AG09309 (cell line): ENCODE measurements around the gene ACTRT2.

Source experiments
- DNase-seq: peaks from one replicate; pipeline ENCODE4 v3.0.0-alpha.2; 2010; ENCODE audit warnings: low read depth
- H3K4me3 ChIP-seq: 2 replicates; pipeline ENCODE4 v1.5.1; 2011; ENCODE audit warnings: mild to moderate bottlenecking, low read depth, low read length, moderate library complexity; ENCODE audit not compliant: control insufficient read depth
- TF ChIP-seq, protein P1 (sequence below): IDR thresholded peaks from 2 replicates; pipeline ENCODE4 v1.5.1; 2011; ENCODE audit warnings: mild to moderate bottlenecking, low read depth, low read length, inconsistent platforms; ENCODE audit not compliant: insufficient read depth, control insufficient read depth; ENCODE audit errors: missing control alignments

ACTRT2 gene

DNA sequence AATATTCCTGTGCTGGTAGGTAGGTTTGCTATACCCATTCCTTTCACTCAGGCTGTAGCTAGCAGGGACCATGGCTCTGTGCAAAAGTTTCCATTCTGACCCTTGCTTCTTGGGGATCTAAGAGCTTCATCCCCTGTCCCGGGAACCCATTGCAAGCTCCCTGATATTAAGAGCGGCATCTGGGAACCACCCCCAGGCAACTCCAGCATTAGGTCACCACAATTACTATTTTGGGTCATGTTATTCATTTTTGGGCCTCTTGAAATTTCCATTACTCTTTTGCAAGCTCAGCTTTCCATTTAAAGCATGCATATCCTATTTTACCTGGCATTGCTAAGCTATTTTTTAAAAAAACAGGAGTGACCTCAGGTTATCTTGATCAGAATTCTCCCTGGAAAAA, 22.1 kb upstream of the ACTRT2 start:
- TF ChIP-seq, protein P1, sequence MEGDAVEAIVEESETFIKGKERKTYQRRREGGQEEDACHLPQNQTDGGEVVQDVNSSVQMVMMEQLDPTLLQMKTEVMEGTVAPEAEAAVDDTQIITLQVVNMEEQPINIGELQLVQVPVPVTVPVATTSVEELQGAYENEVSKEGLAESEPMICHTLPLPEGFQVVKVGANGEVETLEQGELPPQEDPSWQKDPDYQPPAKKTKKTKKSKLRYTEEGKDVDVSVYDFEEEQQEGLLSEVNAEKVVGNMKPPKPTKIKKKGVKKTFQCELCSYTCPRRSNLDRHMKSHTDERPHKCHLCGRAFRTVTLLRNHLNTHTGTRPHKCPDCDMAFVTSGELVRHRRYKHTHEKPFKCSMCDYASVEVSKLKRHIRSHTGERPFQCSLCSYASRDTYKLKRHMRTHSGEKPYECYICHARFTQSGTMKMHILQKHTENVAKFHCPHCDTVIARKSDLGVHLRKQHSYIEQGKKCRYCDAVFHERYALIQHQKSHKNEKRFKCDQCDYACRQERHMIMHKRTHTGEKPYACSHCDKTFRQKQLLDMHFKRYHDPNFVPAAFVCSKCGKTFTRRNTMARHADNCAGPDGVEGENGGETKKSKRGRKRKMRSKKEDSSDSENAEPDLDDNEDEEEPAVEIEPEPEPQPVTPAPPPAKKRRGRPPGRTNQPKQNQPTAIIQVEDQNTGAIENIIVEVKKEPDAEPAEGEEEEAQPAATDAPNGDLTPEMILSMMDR, result no peak
- DNase-seq, result no peak
- no peak overlapping the region for H3K4me3 ChIP-seq

DNA sequence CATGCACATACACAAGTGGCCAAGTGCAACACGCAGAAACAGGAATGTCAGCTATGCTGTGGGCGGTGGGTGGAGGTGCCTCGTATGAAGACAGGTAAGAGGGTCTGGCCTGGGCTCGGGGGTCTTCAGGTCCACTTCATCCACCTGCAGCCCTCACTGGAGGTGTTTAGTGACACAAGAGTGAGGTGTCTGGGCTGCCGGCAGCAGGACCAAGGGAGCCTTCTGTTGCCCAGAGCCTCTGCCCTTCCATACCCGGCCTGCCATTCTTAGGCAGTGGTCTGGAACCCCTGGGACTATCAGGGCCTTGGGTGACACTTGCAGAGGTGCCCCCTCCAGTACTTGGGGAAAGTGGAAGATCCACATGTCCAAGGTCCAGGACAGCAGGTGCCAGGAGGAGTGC, 21.7 kb upstream of the ACTRT2 start:
- TF ChIP-seq, protein P1, result no peak
- no peak for DNase-seq
- H3K4me3 ChIP-seq, result no peak overlapping the region

DNA sequence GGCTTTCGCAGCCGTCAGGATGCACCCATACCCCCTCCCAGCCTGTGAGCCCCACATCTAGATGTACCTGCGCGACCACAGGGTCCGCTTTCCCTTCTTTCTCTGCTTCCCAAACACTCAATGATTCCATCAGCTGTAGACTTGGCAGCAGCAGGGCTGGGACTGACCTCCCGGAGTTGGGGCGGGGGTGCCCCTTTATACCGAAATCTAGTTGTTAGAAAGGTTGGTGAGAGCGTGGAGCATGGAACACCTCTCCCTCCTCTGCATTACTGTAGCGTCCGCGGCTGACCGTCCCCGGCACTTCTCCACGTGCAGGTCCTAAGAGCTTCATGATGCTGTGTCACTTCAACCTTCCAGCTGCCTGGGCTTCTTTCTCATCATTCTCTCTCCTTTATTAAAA, 21.1 kb upstream of the ACTRT2 start:
- TF ChIP-seq, protein P1, result no peak
- DNase-seq, result no peak
- no peak overlapping the region for H3K4me3 ChIP-seq

DNA sequence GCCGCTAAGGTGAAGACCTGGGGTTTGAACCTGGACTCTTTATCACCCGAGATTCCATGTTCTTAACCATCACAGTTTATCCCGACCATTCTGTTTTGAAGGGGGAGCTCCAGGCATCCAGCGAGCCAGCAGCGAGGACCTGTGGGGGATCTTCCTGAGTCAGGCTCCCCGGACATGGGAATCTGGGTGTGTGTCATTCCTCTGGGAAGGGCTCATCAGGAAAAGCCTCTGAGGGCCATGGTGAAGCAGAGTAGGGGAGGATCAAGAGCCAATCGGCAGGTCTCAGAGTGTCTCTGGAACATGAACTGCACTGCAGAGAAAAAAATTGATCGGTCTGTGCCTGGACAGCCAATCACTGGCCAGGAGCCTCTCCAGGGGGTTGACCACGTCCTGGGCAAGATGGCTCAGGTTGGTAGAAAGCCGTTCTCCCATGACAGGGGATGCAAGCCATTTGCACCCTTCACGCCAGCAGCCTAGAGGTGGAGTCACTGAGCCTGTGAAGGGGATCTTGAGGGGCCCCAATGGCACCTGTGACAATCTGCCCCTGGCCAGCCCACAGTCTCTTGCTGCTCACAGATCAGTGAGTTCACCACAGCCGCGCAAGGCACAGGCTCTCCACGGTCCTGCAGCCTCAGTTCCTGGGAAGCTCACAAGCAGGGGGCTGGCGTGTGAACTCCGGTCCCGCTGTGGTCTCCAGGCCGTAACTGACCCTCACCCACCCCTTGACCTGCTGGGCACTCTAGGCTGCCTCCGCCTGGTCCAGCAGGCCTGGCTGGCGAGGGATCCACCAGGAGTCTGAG, 20.4 kb upstream of the ACTRT2 start:
- TF ChIP-seq, protein P1, result no peak
- no peak overlapping the region for H3K4me3 ChIP-seq
- DNase-seq, result no peak

DNA sequence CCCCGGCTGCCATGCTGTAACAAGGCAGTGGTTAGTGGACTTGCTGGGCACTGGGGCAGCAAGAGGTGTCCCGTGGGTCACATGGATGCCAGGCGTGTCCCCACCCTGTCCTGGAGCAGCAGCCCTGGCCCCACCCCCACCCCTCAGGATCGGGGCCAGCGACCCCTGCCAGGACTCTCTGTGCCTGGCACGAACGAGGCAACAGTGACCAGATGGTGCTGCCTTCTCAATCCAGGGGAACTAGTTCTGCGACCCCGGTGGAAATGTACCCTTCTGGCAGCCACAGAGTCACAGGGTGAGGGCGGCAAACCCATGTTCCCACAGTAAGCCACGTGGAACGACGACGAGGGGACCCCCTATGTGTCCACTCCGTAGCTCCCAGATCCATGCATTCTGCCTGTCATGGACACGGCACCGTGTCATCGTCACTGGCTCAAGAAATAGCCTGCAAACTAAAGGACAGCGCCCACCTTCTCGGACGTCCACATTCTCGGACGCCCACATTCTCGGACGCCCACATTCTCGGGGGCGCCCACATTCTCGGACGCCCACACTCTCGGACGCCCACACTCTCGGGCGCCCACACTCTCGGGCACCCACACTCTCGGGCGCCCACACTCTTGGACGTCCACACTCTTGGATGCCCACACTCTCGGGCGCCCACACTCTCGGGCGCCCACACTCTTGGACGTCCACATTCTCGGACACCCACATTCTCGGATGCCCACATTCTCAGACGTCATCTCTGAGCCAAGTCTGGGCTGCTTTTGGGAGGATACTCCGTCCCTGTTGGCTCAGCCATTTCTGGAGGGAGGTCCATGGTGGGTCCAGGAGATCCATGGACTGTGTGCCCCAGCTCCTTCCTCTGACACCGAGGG, 19.6 kb upstream of the ACTRT2 start:
- TF ChIP-seq, protein P1, result no peak
- no peak for DNase-seq
- no peak overlapping the region for H3K4me3 ChIP-seq

DNA sequence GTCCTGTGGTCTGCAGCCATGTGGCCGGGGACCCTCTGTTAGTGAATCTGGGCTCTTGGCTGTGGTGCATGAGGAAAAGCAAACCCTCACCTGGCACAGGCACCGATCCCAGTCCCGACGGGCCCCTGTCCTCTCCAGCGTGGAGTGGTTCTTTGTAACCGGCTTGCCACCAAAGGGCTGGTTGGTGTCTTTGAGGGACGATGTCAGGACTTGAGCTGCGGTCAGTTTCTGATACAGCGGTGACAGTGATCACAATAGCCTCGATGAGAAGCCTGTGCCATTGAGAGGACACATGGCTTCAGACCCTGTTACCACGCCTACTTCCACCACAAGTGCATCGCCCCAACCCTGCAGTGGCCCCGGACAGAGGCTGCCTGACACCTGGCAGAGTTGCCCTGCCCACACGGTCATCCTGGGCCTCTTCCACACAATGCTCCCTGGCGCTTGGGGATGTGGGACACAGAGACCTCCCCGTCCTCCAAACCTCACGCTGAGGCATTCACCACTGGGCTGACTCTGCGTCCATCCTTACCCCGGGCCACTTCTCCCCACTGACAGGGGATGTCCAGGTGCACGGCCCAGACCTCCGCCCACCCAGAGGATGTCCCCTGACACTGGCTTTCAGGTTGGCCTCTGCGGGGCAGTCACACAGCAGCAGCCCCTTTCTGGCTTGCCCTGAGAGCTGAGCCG, 18.8 kb upstream of the ACTRT2 start:
- H3K4me3 ChIP-seq, result no peak overlapping the region
- DNase-seq, result no peak
- TF ChIP-seq, protein P1, result no peak
